Testis (tissue), 3 donors: Measurements from ENCODE around the gene OCIAD1. TPM values are rescaled to one million over a fixed set of nuclear protein-coding genes. Genes with fewer than 3 reads are reported as not detected.

Source experiments
- DNase-seq: peaks from one replicate; pipeline ENCODE4 v3.0.0-alpha.2; 2019
- H3K27ac ChIP-seq, 2 donors: fragments of 200-600 bp; sonication (generic); one replicate each; pipeline ENCODE4 v1.5.1; 2019
- H3K27me3 ChIP-seq: fragments of 200-600 bp; sonication (generic); one replicate; pipeline ENCODE4 v1.5.1; 2019
- H3K36me3 ChIP-seq: fragments of 200-600 bp; sonication (generic); one replicate; pipeline ENCODE4 v1.5.1; 2017; ENCODE audit warnings: low read depth; ENCODE audit errors: missing control alignments
- H3K4me1 ChIP-seq: fragments of 200-600 bp; sonication (generic); one replicate; pipeline ENCODE4 v1.5.1; 2019
- H3K4me3 ChIP-seq, 2 donors: fragments of 200-600 bp; sonication (generic); one replicate each; pipeline ENCODE4 v1.5.1; 2017 to 2019
- H3K9me3 ChIP-seq: fragments of 200-600 bp; sonication (generic); one replicate; pipeline ENCODE4 v1.5.1; 2017
- CTCF ChIP-seq, 3 experiments: fragments of 450-650 bp in 2 of 3; fragments of 200-600 bp in 1 of 3; sonication (generic) in 1 of 3; IDR thresholded peaks; one replicate each; pipeline ENCODE4 v1.5.1; 2016 to 2019; ENCODE audit warnings: antibody characterized with exemption in 3 of 3, mild to moderate bottlenecking in 2 of 3, moderate library complexity in 1 of 3
- POLR2A ChIP-seq: fragments of 450-650 bp; IDR thresholded peaks from one replicate; pipeline ENCODE4 v1.6.1; 2017; ENCODE audit warnings: antibody characterized with exemption, mild to moderate bottlenecking, moderate library complexity
- intact Hi-C: fragments of 100-400 bp; cut with DNase I; formaldehyde crosslinking; loops from one replicate; pipeline ENCODE4 v1.15.1; 2023; ENCODE audit warnings: low total_unique reads
- polyA plus RNA-seq: library from polyadenylated mRNA; stranded (reverse); fragments of 350-450 nt; fragmentation: Illumina TruSeq; extraction: RNeasy Lipid Tissue Mini Kit (QIAGEN cat#74804); gene quantifications from one replicate; pipeline ENCODE4 v1.2.3, GENCODE V29; 2014; ENCODE audit warnings: low read depth, low replicate concordance; ENCODE audit not compliant: insufficient read depth
- total RNA-seq, 2 donors: library from RNA; depleted of rRNA; stranded (reverse); fragments of >200 nt; gene quantifications; one replicate each; pipeline ENCODE4 v1.2.3, GENCODE V29; 2016

The OCIAD1 gene
- total and polyA plus RNA-seq, 3 donors from 2014 or later = 112 to 141 (median 126) TPM

- Histone ChIP-seq H3K4me3 (no peak overlapping the region), H3K27ac (no peak overlapping the region), H3K4me1 (peaks cover 6% of the 10 kb centered on the region), H3K27me3 (no peaks in the 10 kb centered on the region), H3K36me3 (no peaks in the 10 kb centered on the region), H3K9me3 (no peaks in the 10 kb centered on the region)
- TF ChIP-seq CTCF (IDR thresholded peaks at IDR 0.05) (no peak), POLR2A (no peak)
- DNase-seq = no peak
- intact Hi-C loops = no loop called here
These were observed 79.6 kb downstream of the OCIAD1 start for GRCh38 chr4:48910511-48910910.

Other genes starting within 250 kb of the OCIAD1 start
- gene FRYL, start 50.8 kb upstream of the OCIAD1 start, total RNA-seq = 10 to 100 TPM; 55.0 to 70.6 TPM
- 22.5 TPM for gene FRYL, start 50.8 kb upstream of the OCIAD1 start, polyA plus RNA-seq
- 10 to 100 TPM; 12.9 to 15.9 TPM for gene OCIAD2, start 75.7 kb downstream of the OCIAD1 start, total RNA-seq
- gene OCIAD2, start 75.7 kb downstream of the OCIAD1 start, polyA plus RNA-seq = 26.5 TPM
- gene CWH43, start 155.2 kb downstream of the OCIAD1 start, total RNA-seq = 1 to 10 TPM in 1 of 2 donors, not detected in 1; 1.2 TPM
- 0.25 TPM for gene CWH43, start 155.2 kb downstream of the OCIAD1 start, polyA plus RNA-seq